Endothelial cell of umbilical vein (primary cell): ENCODE data around the gene NPPA.

ENCODE experiments used
- CTCF ChIP-seq, 2 donors: IDR thresholded peaks; 1 replicate in 1 of 2; 2 replicates in 1 of 2; pipeline ENCODE4 v1.5.1; 2011; ENCODE audit warnings: low read length in 2 of 2, mild to moderate bottlenecking in 2 of 2, moderate library complexity in 2 of 2, control low read depth in 1 of 2, inconsistent platforms in 1 of 2, low read depth in 1 of 2; ENCODE audit not compliant: insufficient read depth in 1 of 2; ENCODE audit errors: extremely low read depth in 1 of 2
- EZH2 ChIP-seq: IDR thresholded peaks from 2 replicates; pipeline ENCODE4 v1.6.1; 2012; ENCODE audit warnings: borderline replicate concordance, low read depth, mild to moderate bottlenecking, moderate library complexity, low read length, inconsistent platforms; ENCODE audit not compliant: severe bottlenecking
- FOS ChIP-seq: IDR thresholded peaks from 2 replicates; pipeline ENCODE4 v1.6.1; 2011; ENCODE audit warnings: mild to moderate bottlenecking, low read length, moderate library complexity, borderline replicate concordance; ENCODE audit not compliant: insufficient read depth
- GATA2 ChIP-seq: IDR thresholded peaks from 2 replicates; pipeline ENCODE4 v1.7.0; 2011; ENCODE audit warnings: low read depth, mild to moderate bottlenecking, moderate library complexity, mixed read lengths, low read length; ENCODE audit not compliant: insufficient read length, insufficient read depth
- JUN ChIP-seq: IDR thresholded peaks from 2 replicates; pipeline ENCODE4 v1.6.1; 2011; ENCODE audit warnings: borderline replicate concordance, low read depth; ENCODE audit not compliant: insufficient read length, insufficient read depth
- MAX ChIP-seq: IDR thresholded peaks from 2 replicates; pipeline ENCODE4 v1.6.1; 2011; ENCODE audit not compliant: insufficient read depth, insufficient read length
- MYC ChIP-seq: IDR thresholded peaks from one replicate; pipeline ENCODE4 v1.6.1; 2011; ENCODE audit warnings: mild to moderate bottlenecking, low read depth, low read length
- POLR2A ChIP-seq: IDR thresholded peaks from 2 replicates; pipeline ENCODE4 v1.6.1; 2012; ENCODE audit warnings: low read depth, mild to moderate bottlenecking, control low read depth, low read length
- POLR2AphosphoS5 ChIP-seq: IDR thresholded peaks from 2 replicates; pipeline ENCODE4 v1.6.1; 2012; ENCODE audit warnings: low read depth, mild to moderate bottlenecking, control low read depth, low read length, moderate library complexity; ENCODE audit not compliant: insufficient read depth

GRCh38 chr1:11837767-11838348 lies 9.7 kb downstream of the NPPA start:
- TF ChIP-seq CTCF (IDR thresholded peaks at IDR 0.05; ENCODE audit: extremely low read depth in 1 of 2, insufficient read depth in 1 of 2, low read depth in 1 of 2, low read length in 2 of 2) (no peak), JUN (no peak), EZH2 (no peak), POLR2AphosphoS5 (no peak), POLR2A (no peak), MAX (no peak), FOS (no peak), MYC (no peak), GATA2 (no peak)
